ENCODE measurements around the gene RNFT2. TPM values are rescaled to one million over a fixed set of nuclear protein-coding genes. Genes with fewer than 3 reads are reported as not detected.
"Not testable (repeated sequence)": the region's sequence is repeated elsewhere in the genome, so short reads cannot be mapped to it uniquely, and the experiment has no call there.

RNFT2 gene
- total RNA-seq, 5 donors from 2014 or later (not counting 1 experiment from before 2014, with no cell fraction given) = 5.1 to 7.6 (median 6.9) TPM

DNA sequence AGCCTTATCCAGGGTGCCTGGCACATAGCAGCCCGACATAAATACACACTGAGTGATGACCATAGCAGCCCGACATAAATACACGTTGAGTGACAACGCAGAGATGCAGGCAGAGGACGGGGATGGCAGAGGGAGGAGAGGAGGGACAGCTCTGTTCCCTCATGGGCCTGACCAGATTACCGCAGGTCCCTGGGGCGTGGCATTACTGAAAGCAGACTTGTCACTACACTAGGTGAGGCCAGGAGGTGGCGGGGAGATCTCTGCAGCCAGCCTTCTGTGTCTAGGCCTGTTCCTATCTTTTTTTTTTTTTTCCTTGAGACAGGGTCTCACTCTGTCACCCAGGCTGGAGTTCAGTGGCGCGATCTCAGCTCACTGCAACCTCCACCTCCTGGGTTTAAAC, 74.1 kb downstream of the RNFT2 start:
- no peak overlapping the region for H3K4me3 Mint-ChIP-seq
- no peaks in the 10 kb centered on the region for H3K27me3 ChIP-seq (replicated peaks in 1 of 2; ENCODE audit: control insufficient read depth in 2 of 2, extremely low read depth in 1 of 2, insufficient read depth in 2 of 2, low read length in 1 of 2)
- H3K4me3 ChIP-seq (ENCODE audit: control insufficient read depth in 1 of 2, extremely low read depth in 1 of 2, low read length in 1 of 2) = no peak overlapping the region
- H3K9me3 ChIP-seq = no peaks in the 10 kb centered on the region
- no peaks in the 10 kb centered on the region for H3K36me3 ChIP-seq (ENCODE audit: control insufficient read depth in 2 of 2, extremely low read depth in 1 of 2, insufficient read depth in 1 of 2, low read length in 1 of 2)
- no peak overlapping the region for H3K27ac ChIP-seq (ENCODE audit: low read length)
- H3K27ac Mint-ChIP-seq = no peak overlapping the region
- ATAC-seq (replicated peaks in 1 of 4) = no peak
- H3K36me3 Mint-ChIP-seq = no peaks in the 10 kb centered on the region
- ChIA-PET CTCF (no interaction called here), POLR2A (no interaction called here)
- H3K4me1 ChIP-seq (ENCODE audit: control insufficient read depth in 1 of 2, extremely low read depth in 1 of 2, insufficient read depth in 2 of 2, low read length in 2 of 2) = no peaks in the 10 kb centered on the region
- no peaks in the 10 kb centered on the region for H3K27me3 Mint-ChIP-seq
- no peak for DNase-seq
- H3K9me3 Mint-ChIP-seq = no peaks in the 10 kb centered on the region
- WGBS (ENCODE audit: insufficient coverage) = 87% methylated on average over 7 of the region's 10 CpGs
- peaks cover 0 to 3% (median 0%) of the 10 kb centered on the region in 3 donors for H3K4me1 Mint-ChIP-seq

DNA sequence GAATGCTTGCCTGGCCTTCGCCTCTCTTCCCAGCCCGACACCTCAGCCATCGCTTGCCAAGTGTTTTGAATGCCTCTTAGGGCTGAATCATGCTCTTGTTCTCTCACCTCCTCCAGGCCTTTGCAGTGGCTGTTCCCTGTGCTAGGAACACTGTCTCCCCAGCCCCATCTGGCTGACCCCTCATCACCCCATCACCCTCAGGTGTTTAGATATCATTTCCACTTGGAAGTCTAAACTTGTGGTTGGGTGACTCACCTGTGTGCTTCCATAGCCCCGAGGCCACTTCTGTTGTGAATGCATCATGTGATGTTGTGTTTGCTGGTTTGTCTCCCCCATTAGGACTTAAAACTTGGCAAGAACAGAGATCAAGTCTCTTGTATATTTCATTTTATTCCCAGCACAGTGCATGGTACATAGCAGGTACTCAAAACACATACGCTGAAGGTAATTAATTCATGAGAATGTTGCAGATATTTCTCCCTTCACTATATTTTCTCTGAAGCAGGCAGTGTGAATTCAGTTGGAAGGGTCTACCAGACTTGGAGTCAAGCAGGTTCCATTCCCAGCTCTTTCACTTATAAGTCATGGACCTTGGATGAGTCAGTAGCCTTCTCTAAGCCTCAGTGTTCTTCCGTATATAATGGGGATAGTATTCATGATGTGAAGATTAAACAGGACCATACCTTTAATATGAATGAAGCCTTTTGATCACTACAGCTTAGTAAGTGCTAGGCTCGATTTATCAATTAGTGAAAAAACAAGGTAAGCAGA, 75.3 kb downstream of the RNFT2 start:
- peaks cover 8 to 11% (median 10%) of the 10 kb centered on the region in 3 donors for H3K4me1 Mint-ChIP-seq
- ATAC-seq (replicated peaks in 1 of 4) (no peak), DNase-seq (no peak)
- peaks cover 0 to 6% of the 10 kb centered on the region in 2 experiments for H3K4me1 ChIP-seq (ENCODE audit: control insufficient read depth in 1 of 2, extremely low read depth in 1 of 2, insufficient read depth in 2 of 2, low read length in 2 of 2)
- no peak overlapping the region for H3K4me3 Mint-ChIP-seq
- no peak overlapping the region for H3K27ac Mint-ChIP-seq
- 82% methylated on average over 4 of the region's 7 CpGs for WGBS (ENCODE audit: insufficient coverage)
- H3K4me3 ChIP-seq (ENCODE audit: control insufficient read depth in 1 of 2, extremely low read depth in 1 of 2, low read length in 1 of 2) = no peak overlapping the region
- no peaks in the 10 kb centered on the region for H3K27me3 Mint-ChIP-seq
- H3K36me3 Mint-ChIP-seq = no peaks in the 10 kb centered on the region
- POLR2A ChIA-PET = no interaction called here
- no peaks in the 10 kb centered on the region for H3K27me3 ChIP-seq (replicated peaks in 1 of 2; ENCODE audit: control insufficient read depth in 2 of 2, extremely low read depth in 1 of 2, insufficient read depth in 2 of 2, low read length in 1 of 2)
- CTCF ChIA-PET = no interaction called here
- no peak overlapping the region for H3K27ac ChIP-seq (ENCODE audit: low read length)
- no peaks in the 10 kb centered on the region for H3K9me3 ChIP-seq
- no peaks in the 10 kb centered on the region for H3K36me3 ChIP-seq (ENCODE audit: control insufficient read depth in 2 of 2, extremely low read depth in 1 of 2, insufficient read depth in 1 of 2, low read length in 1 of 2)
- H3K9me3 Mint-ChIP-seq = no peaks in the 10 kb centered on the region

GRCh38 chr12:116814766-116815165, 76.7 kb downstream of the RNFT2 start:
- DNase-seq; H3K27ac ChIP-seq (ENCODE audit: low read length); H3K27ac Mint-ChIP-seq; H3K36me3 Mint-ChIP-seq; H3K9me3 Mint-ChIP-seq; H3K9me3 ChIP-seq; CTCF ChIA-PET; H3K4me3 ChIP-seq (ENCODE audit: control insufficient read depth in 1 of 2, extremely low read depth in 1 of 2, low read length in 1 of 2); ATAC-seq (replicated peaks in 1 of 4); H3K4me3 Mint-ChIP-seq; H3K27me3 Mint-ChIP-seq; H3K27me3 ChIP-seq (replicated peaks in 1 of 2; ENCODE audit: control insufficient read depth in 2 of 2, extremely low read depth in 1 of 2, insufficient read depth in 2 of 2, low read length in 1 of 2); POLR2A ChIA-PET; H3K36me3 ChIP-seq (ENCODE audit: control insufficient read depth in 2 of 2, extremely low read depth in 1 of 2, insufficient read depth in 1 of 2, low read length in 1 of 2): not testable (repeated sequence)
- H3K4me1 ChIP-seq (ENCODE audit: control insufficient read depth in 1 of 2, extremely low read depth in 1 of 2, insufficient read depth in 2 of 2, low read length in 2 of 2) = peaks cover 4 to 12% of the 10 kb centered on the region in 2 experiments
- WGBS (ENCODE audit: insufficient coverage) = 86% methylated on average over 9 of the region's 10 CpGs
- peaks cover 15 to 21% (median 18%) of the 10 kb centered on the region in 3 donors for H3K4me1 Mint-ChIP-seq

DNA sequence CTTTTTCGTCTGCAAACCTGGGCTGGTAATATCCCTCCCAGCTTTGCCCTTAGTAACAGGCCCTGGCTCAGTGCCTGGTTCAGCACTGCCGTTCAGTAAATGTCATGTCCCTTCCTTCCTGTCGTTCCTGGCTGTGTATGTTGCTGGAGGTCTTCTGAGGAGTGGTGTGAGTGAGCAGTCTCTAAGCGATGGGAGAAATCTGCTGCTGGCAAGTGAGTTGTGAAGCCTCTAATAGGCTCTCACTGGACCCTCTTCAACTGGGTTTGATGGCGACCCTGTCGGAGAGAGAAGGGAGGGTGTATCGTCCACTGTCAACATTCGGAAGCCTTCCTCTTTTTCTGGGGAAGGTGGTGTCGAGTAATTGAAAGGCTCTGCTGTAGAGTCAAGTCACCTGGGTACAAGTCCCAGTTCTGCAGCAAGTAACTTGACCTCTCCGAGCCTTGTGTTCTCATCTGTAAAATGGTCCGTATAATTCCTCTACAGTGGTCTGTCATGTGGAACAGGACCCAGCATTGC, 80.3 kb downstream of the RNFT2 start:
- peak overlapping the region; percentile 70 to 83 for H3K27ac Mint-ChIP-seq
- Histone ChIP-seq H3K4me3 (ENCODE audit: control insufficient read depth in 1 of 2, extremely low read depth in 1 of 2, low read length in 1 of 2) (peak overlapping the region; percentile 83 to 84), H3K4me1 (ENCODE audit: control insufficient read depth in 1 of 2, extremely low read depth in 1 of 2, insufficient read depth in 2 of 2, low read length in 2 of 2) (peaks cover 4 to 16% of the 10 kb centered on the region in 2 experiments), H3K36me3 (ENCODE audit: control insufficient read depth in 2 of 2, extremely low read depth in 1 of 2, insufficient read depth in 1 of 2, low read length in 1 of 2) (no peaks in the 10 kb centered on the region), H3K27ac (ENCODE audit: low read length) (peak overlapping the region; percentile 87), H3K27me3 (replicated peaks in 1 of 2; ENCODE audit: control insufficient read depth in 2 of 2, extremely low read depth in 1 of 2, insufficient read depth in 2 of 2, low read length in 1 of 2) (no peaks in the 10 kb centered on the region), H3K9me3 (no peaks in the 10 kb centered on the region)
- ChIA-PET CTCF (interaction anchor here in 1 of 2 donors (0.6 kb wide), 1 partner anchor 791 kb away, joined by 3 read pairs; no protein-coding TSS in a partner anchor), POLR2A (interaction anchor here in 1 of 2 donors (0.5 to 0.7 kb wide), 3 partner anchors 82 to 759 kb away, joined by 3 to 5 read pairs (median 4); no protein-coding TSS in a partner anchor)
- H3K4me1 Mint-ChIP-seq = peaks cover 22 to 31% (median 27%) of the 10 kb centered on the region in 3 donors
- peak in 3 of 4 experiments; percentile 9 to 23 (median 20) for ATAC-seq (replicated peaks in 1 of 4)
- H3K36me3 Mint-ChIP-seq = no peaks in the 10 kb centered on the region
- H3K4me3 Mint-ChIP-seq = peak overlapping the region; percentile 92 to 95 (median 95)
- no peaks in the 10 kb centered on the region for H3K9me3 Mint-ChIP-seq
- peak in 20 of 35 experiments; percentile 0 to 44 (median 10) for DNase-seq
- H3K27me3 Mint-ChIP-seq = no peaks in the 10 kb centered on the region
- 18% methylated on average over 8 of the region's 11 CpGs for WGBS (ENCODE audit: insufficient coverage)

DNA sequence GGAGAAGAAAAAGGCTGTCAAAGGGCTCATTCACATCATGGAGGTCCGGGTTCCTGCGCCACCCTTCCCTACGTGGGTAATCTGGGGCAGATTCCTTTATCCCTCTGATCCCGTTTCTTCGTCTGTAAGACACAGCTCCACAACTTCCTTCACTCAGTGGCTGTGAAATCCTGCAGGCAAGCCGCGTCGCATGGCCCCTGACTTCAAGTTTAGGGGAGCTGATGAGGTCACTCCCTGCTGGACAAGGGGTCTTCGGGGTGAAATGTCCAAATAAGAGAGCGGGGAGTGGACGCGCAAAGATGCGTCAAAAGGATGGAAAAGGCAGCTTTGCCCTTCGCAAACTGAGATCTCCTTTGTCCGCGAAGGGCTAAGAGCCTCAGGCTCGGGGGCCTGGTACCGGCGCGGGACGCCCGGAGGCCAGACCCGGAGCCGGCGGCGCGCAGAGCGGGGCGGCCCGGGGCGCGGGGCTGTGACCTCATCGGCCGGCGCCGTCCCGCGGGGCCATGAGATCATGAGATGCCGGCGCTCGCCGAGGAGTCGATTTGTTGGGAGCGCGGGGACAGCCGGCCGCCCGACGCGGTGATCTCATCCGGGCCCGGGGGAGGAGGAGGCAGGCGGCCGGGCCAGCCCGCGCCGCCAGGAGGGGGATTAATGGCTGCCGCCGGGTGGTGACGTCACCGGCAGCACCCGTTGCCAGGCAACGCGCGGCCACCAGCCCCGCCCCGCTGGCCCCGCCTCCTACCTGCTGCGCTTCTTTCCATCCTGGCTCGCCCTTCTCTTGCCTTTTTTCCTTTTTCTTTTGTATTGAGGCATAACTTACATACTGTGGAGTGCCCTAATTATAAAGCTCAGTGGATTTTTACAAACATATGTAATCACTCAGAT, 81.1 kb downstream of the RNFT2 start:
- under 1% methylated on average over 60 of the region's 70 CpGs for WGBS (ENCODE audit: insufficient coverage)
- no peaks in the 10 kb centered on the region for H3K27me3 Mint-ChIP-seq
- Histone ChIP-seq H3K4me3 (ENCODE audit: control insufficient read depth in 1 of 2, extremely low read depth in 1 of 2, low read length in 1 of 2) (peak overlapping the region; percentile 83 to 84), H3K4me1 (ENCODE audit: control insufficient read depth in 1 of 2, extremely low read depth in 1 of 2, insufficient read depth in 2 of 2, low read length in 2 of 2) (peaks cover 4 to 16% of the 10 kb centered on the region in 2 experiments), H3K27ac (ENCODE audit: low read length) (peak overlapping the region; percentile 87), H3K9me3 (no peaks in the 10 kb centered on the region), H3K27me3 (replicated peaks in 1 of 2; ENCODE audit: control insufficient read depth in 2 of 2, extremely low read depth in 1 of 2, insufficient read depth in 2 of 2, low read length in 1 of 2) (no peaks in the 10 kb centered on the region), H3K36me3 (ENCODE audit: control insufficient read depth in 2 of 2, extremely low read depth in 1 of 2, insufficient read depth in 1 of 2, low read length in 1 of 2) (no peaks in the 10 kb centered on the region)
- H3K4me1 Mint-ChIP-seq = peaks cover 22 to 31% (median 27%) of the 10 kb centered on the region in 3 donors
- H3K36me3 Mint-ChIP-seq = no peaks in the 10 kb centered on the region
- ChIA-PET POLR2A (no interaction called here), CTCF (interaction anchor here in 1 of 2 donors (0.5 kb wide), 1 partner anchor 103 kb away, joined by 3 read pairs; no protein-coding TSS in a partner anchor)
- peak overlapping the region; percentile 92 to 95 for H3K27ac Mint-ChIP-seq
- ATAC-seq (replicated peaks in 1 of 4) (peak; percentile 88 to 90 (median 89)), DNase-seq (peak; percentile 76 to 95 (median 87))
- peak overlapping the region; percentile 92 to 95 (median 95) for H3K4me3 Mint-ChIP-seq
- no peaks in the 10 kb centered on the region for H3K9me3 Mint-ChIP-seq

Data from T-cell (primary cell).